Activated effector memory CD4-positive, alpha-beta T cell treated with Interleukin-2 at 50 U/mL for 16 hours (primary cell): ENCODE measurements around the gene GBA3.

ENCODE experiments used
- DNase-seq: peaks from one replicate; pipeline ENCODE4 v3.0.0-alpha.2; 2020

The GBA3 gene

DNA sequence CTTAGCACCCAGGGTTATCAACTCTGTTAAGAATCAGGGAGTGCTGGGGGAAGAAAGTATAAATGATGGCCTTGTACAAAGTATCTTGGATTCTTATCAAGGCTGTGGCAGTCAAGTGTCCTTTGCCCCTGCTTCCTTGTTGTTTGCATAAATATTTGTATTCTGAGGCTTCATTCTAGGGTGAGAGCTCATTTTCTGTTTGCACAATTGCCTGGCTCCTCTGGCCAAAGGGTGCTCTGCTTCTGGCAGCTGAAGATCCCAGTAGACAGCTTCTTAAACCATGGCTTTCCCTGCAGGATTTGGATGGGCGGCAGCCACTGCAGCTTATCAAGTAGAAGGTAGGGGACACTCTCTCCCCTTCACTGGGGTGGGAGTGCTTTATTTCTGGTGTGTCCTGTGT, at the start of gene GBA3:
Gene GBA3, plus strand, starts transcription at position 202 of the 400 bp plus-strand sequence.
- DNase-seq: no peak

GRCh38 chr4:22643952-22644351, 48.8 kb upstream of the GBA3 start:
- DNase-seq: no peak

- DNase-seq: no peak
Measured at GRCh38 chr4:22645481-22646182, 47.1 kb upstream of the GBA3 start.

DNA sequence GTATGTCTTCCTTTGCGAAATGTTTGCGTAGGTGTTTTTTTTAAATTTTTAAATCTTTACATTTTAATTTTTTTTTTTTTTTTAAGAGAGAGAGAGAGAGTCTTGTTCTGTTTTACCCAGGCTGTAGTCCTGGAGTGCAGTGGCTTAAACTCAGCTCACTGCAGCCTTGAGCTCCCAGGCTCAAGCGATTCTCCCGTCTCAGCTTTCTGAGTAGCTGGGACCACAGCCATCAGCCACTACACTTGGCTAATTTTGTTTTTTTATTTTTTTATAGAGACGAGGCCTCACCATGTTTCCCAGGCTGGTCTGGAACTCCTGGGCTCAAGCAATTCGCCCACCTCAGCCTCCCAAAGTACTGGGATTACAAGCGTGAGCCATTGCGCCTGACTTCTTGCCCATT, 43.7 kb upstream of the GBA3 start:
- DNase-seq: no peak

- DNase-seq: no peak
Measured at GRCh38 chr4:22650771-22651170, 42.0 kb upstream of the GBA3 start.

DNA sequence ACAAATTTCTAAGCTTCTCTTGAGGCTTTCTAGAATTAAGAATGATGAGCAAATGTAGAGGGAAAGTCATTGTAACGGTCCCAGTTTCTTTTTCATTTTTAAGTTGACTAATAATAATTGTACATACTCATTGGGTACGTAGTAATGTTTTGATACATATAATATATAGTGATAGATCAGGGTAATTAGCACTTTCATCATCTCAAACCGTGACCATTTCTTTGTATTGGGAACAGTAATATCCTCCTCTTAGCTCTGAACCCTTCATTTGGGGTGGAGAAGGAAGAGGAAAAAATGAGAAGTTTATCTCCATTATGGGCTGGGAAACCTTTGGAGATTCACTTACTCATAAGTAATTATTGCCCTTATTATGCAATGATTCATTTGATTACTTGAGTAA, 39.0 kb upstream of the GBA3 start:
- no peak for DNase-seq

GRCh38 chr4:22661443-22661842, 31.3 kb upstream of the GBA3 start:
- DNase-seq: no peak

GRCh38 chr4:22667332-22667940, 25.3 kb upstream of the GBA3 start:
- no peak for DNase-seq

- no peak for DNase-seq
Measured at GRCh38 chr4:22668301-22668700, 24.4 kb upstream of the GBA3 start.

- no peak for DNase-seq
Measured at GRCh38 chr4:22668702-22669101, 24.0 kb upstream of the GBA3 start.

DNA sequence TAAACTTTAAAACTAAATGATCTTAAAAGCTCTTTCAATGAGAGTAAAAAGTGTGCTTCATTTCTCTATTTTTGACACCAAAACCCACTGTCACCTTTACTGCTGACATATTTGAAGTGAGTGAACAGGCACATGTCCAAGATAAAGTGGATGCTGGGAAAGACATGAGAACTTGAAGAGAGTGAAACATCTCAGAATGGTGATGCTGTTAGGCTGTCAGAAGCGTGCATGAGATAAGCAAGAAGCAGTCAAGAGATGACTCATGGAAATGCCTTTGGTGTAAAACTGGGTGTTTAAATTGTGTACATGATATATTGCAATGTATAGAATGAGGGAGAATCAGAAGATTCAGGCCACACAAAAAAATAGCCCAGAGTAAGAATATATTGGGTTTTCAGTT, 21.8 kb upstream of the GBA3 start:
- DNase-seq: no peak

GRCh38 chr4:22672519-22672918, 20.2 kb upstream of the GBA3 start:
- no peak for DNase-seq

DNA sequence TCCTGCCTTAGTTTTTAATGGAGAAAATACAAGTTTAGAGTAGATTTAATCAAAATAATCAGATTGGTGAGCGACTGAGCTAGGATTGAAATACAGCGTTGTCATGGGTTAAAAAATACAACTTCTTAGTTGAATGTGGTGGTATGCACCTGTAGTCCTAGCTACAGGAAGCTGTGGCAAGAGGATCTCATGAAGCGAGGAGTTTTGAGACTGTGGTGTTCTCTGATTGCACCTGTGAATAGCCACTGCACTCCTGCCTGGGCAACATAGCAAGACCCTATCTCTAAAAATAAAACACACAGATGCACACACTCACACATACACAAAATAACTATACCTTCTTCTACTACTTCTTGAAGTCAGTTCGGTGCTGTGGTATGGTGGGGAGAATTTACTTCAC, 19.8 kb upstream of the GBA3 start:
- no peak for DNase-seq

- DNase-seq: no peak
Measured at GRCh38 chr4:22674700-22675099, 18.0 kb upstream of the GBA3 start.

DNA sequence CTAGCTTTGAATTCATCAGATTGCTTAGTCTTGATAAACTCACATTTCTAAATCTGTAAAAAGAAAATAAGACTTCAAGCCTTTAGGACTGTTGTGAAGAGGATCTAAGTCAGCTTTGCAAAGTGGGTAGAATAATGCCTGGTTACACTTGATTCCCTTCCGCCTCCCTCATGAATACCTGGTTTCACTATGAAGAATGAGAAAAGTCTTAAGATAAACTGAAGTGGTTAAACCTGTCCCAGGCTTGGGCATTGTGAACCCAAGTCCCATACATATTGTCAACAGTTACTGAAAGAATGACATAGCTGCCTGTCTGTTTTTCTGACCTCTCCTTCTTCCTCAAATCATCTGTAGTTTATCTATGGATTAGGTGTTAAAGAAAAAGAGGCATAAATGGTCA, 16.7 kb upstream of the GBA3 start:
- no peak for DNase-seq

DNA sequence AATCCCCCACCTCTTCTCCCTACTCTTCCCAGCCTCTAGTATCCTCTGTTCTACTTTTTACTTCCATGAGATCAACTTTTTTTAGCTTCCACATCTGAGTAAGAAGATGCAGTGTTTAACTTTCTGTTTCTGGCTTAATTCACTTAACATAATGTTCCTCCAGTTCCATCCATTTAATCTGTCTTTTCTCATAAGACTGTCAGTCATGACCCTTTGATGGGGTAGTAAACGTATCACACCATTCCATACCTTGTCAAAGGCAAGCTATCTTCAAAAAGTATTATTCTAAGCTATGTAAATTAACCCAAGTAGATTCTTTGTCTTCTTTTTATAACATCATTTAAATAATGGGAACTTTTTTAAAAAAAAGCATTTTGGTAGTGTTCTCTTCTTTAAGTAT, 15.0 kb upstream of the GBA3 start:
- DNase-seq: no peak

- DNase-seq: no peak
Measured at GRCh38 chr4:22678940-22679854, 13.5 kb upstream of the GBA3 start.

DNA sequence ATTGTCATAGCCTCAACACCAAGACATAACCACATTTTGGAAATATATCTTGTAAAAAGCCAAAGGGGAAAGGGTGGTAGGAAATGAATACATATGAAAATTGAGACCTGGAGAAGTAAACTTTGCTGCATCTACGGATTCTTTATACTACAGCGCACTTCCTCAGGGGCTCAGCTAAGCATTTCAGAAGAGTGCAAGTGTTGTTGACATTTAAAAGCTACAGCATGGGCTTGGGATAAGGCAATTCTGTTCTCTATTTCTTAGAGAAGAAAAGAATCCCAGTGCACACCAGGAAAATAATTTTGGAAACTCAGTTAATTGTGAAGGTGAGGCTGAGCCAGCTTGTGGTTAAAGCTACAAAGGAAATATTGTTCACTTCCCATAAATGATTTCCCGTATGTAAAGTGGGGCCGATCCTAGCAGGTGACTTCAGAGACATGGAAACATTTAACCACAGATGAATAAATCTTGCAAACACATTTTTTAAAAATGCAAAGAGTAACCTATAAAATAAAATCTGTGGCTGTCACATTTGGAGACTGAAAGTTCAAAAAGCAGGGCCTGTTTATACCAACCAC, 12.6 kb upstream of the GBA3 start:
- no peak for DNase-seq

GRCh38 chr4:22683726-22684125, 9.0 kb upstream of the GBA3 start:
- DNase-seq: no peak

GRCh38 chr4:22686141-22686540, 6.6 kb upstream of the GBA3 start:
- no peak for DNase-seq

GRCh38 chr4:22688236-22688635, 4.5 kb upstream of the GBA3 start:
- DNase-seq: no peak

- no peak for DNase-seq
Measured at GRCh38 chr4:22689428-22689827, 3.3 kb upstream of the GBA3 start.

- DNase-seq: no peak
Measured at GRCh38 chr4:22695029-22695428, 2.3 kb downstream of the GBA3 start.

DNA sequence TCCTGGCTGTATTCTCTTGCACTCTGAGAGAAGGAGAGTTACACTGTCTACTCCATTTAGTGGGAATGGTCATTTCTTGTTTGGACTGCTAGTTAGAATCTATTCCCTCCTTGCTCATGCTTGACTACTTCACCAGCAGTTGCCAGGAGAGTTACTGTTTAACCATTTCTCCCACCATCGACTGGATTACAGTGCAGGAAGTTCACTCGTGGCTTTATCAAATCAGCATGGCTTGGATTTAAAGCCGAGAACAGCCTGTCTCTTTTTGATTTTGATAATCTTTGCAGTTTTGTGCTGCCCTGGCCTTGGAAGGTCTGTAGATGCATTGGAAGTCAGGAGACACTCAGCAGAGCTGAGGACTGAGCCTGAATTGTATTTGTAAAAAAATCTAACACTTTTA, 3.2 kb downstream of the GBA3 start:
- DNase-seq: no peak
